ENCODE measurements around the gene BATF.

- TF ChIP-seq CTCF (IDR thresholded peaks at IDR 0.05 in 4 of 5, conservative IDR thresholded peaks at IDR 0.05 in 1 of 5) (no peak), POLR2A (IDR thresholded peaks at IDR 0.05) (no peak)
These were observed 11.7 kb upstream of the BATF start for GRCh38 chr14:75510547-75510946.

Measured in gastrocnemius medialis (tissue), 4 donors.